Measurements from ENCODE around the gene OPRM1.

GRCh38 chr6:154268486-154268885, 229.4 kb downstream of the OPRM1 start:
- TF ChIP-seq CTCF (IDR thresholded peaks at IDR 0.05) = no peak
- no peak for TF ChIP-seq EZH2 (IDR thresholded peaks at IDR 0.05)
